GM12872 (cell line): ENCODE results near the gene CIBAR2.

Experiments used
- TF ChIP-seq, protein P1 (sequence below): IDR thresholded peaks from 3 replicates; pipeline ENCODE4 v1.5.1; 2011; ENCODE audit warnings: low read depth, mild to moderate bottlenecking, low read length, moderate library complexity; ENCODE audit not compliant: insufficient read depth

CIBAR2 gene

DNA sequence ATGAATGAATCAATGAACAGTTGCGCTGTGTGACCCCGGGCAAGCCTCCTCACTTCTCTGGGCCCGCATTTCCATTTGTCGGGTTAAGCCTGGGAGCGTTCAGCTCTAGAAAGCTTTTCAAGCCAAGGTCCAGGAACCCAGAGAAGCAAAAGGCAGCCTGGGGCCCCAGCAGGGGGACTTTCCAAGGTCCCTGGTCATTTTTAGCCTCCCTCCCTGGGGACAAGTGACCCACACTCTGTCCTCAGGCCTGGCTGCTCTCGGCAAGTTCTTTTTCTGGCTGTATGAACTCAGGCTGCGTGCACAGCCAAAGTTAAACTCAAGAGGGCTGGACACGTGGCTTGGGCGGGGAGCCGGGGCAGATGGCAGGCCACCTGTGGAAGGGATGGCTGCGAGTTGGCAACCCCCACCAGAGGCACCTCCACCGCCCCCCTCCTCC is 41.4 kb upstream of the CIBAR2 start:
- TF ChIP-seq, protein P1, sequence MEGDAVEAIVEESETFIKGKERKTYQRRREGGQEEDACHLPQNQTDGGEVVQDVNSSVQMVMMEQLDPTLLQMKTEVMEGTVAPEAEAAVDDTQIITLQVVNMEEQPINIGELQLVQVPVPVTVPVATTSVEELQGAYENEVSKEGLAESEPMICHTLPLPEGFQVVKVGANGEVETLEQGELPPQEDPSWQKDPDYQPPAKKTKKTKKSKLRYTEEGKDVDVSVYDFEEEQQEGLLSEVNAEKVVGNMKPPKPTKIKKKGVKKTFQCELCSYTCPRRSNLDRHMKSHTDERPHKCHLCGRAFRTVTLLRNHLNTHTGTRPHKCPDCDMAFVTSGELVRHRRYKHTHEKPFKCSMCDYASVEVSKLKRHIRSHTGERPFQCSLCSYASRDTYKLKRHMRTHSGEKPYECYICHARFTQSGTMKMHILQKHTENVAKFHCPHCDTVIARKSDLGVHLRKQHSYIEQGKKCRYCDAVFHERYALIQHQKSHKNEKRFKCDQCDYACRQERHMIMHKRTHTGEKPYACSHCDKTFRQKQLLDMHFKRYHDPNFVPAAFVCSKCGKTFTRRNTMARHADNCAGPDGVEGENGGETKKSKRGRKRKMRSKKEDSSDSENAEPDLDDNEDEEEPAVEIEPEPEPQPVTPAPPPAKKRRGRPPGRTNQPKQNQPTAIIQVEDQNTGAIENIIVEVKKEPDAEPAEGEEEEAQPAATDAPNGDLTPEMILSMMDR = no peak

DNA sequence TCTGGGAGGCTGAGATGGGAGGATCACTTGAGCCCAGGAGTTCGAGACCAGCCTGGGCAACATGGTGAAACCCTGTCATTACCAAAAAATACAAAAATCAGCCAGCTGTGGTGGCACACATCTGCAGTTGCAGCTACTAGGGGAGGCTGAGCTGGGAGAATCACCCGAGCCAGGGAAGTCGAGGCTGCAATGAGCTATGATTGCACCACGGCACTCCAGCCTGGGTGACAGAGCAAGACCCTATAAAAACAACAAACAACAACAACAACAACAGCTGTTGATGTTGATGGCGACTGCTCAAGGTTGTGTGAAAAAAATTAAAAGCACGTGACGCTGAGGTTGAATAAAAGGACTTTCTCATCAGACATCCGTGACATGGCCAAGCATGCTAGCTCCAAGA is 40.8 kb upstream of the CIBAR2 start:
- TF ChIP-seq, protein P1 = no peak

- TF ChIP-seq, protein P1 = no peak
These were observed 40.2 kb upstream of the CIBAR2 start for GRCh38 chr16:85152414-85153030.

- TF ChIP-seq, protein P1 = no peak
These were observed 39.5 kb upstream of the CIBAR2 start for GRCh38 chr16:85151603-85152413.

GRCh38 chr16:85151079-85151602 is 38.9 kb upstream of the CIBAR2 start:
- TF ChIP-seq, protein P1 = no peak

DNA sequence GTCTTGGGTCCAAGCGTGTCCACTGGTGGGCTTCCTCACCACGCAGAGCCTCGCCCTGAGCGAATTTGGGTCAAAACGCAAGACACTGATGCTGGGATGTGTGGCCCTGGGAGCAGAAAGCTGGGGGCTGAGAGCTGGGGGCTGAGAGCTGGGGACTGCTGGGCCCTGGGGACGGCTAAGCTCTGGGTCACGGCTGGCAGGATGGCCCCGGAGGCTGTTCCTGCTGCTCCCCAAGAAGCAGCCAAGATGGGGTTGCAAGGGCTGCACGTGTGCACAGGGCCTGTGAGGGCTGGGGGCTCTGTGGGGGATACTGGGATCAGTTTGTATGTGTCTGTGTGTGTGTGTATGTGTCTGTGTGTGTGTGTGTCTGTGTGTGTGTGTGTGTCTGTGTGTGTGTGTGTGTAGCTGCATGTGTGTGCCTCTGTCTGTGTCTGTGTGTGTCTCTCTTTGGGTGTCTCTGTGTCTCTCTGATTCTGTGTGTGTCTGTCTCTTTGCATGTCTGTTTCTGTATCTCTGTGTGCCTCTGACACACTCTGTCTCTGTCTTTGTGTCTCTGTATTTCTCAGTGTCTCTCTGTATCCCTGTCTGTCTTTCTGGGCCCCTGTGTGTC is 38.2 kb upstream of the CIBAR2 start:
- TF ChIP-seq, protein P1 = no peak

- TF ChIP-seq, protein P1 = no peak
These were observed 37.5 kb upstream of the CIBAR2 start for GRCh38 chr16:85149776-85150175.
